Kidney capillary endothelial cell (primary cell): ENCODE data around the gene SLC2A4.

ENCODE experiments used
- DNase-seq: peaks from one replicate; pipeline ENCODE4 v3.0.0-alpha.2; 2018; ENCODE audit warnings: low spot score

SLC2A4 gene

GRCh38 chr17:7248796-7249195 lies 32.7 kb upstream of the SLC2A4 start:
- DNase-seq, result no peak

- no peak for DNase-seq
These were observed 32.3 kb upstream of the SLC2A4 start for GRCh38 chr17:7249214-7249613.

- DNase-seq, result no peak
These were observed 31.7 kb upstream of the SLC2A4 start for GRCh38 chr17:7249830-7250229.

GRCh38 chr17:7250695-7251627 lies 30.6 kb upstream of the SLC2A4 start:
- DNase-seq, result no peak

GRCh38 chr17:7251661-7252175 lies 29.8 kb upstream of the SLC2A4 start, which contains the start of gene CTDNEP1:
Gene CTDNEP1, minus strand, starts transcription at chr17:7251734. Its CDS starts 438 bp downstream, at chr17:7251296.
- peak; percentile 100 for DNase-seq

GRCh38 chr17:7252176-7253043 lies 29.1 kb upstream of the SLC2A4 start, which contains the start of gene ELP5:
Gene ELP5, plus strand, starts transcription at chr17:7252215. Its CDS starts 336 bp downstream, at chr17:7252551.
- peak; percentile 86 for DNase-seq

GRCh38 chr17:7253082-7253481 lies 28.4 kb upstream of the SLC2A4 start:
- no peak for DNase-seq

GRCh38 chr17:7254511-7254910 lies 27.0 kb upstream of the SLC2A4 start:
- no peak for DNase-seq

GRCh38 chr17:7256766-7257456 lies 24.6 kb upstream of the SLC2A4 start:
- DNase-seq, result no peak

- no peak for DNase-seq
These were observed 22.6 kb upstream of the SLC2A4 start for GRCh38 chr17:7258731-7259554.

GRCh38 chr17:7259555-7259889 lies 22.0 kb upstream of the SLC2A4 start:
- DNase-seq, result no peak

GRCh38 chr17:7260151-7260550 lies 21.4 kb upstream of the SLC2A4 start:
- no peak for DNase-seq

- DNase-seq, result no peak
These were observed 20.7 kb upstream of the SLC2A4 start for GRCh38 chr17:7260651-7261378.

GRCh38 chr17:7261379-7262191 lies 19.9 kb upstream of the SLC2A4 start:
- no peak for DNase-seq

- no peak for DNase-seq
These were observed 19.2 kb upstream of the SLC2A4 start, which contains the start of gene CLDN7 for GRCh38 chr17:7262192-7262934. Gene CLDN7, minus strand, starts transcription at chr17:7262478. Its CDS starts 435 bp downstream, at chr17:7262043.

GRCh38 chr17:7262935-7263800 lies 18.4 kb upstream of the SLC2A4 start:
- no peak for DNase-seq

GRCh38 chr17:7263801-7264078 lies 17.8 kb upstream of the SLC2A4 start:
- no peak for DNase-seq

GRCh38 chr17:7266784-7267183 lies 14.7 kb upstream of the SLC2A4 start:
- DNase-seq, result no peak
